Loucy (cell line): ENCODE data around the gene CNDP1.

Experiments used
- EZH2phosphoT487 ChIP-seq: fragments of 200-600 bp; IDR thresholded peaks from 2 replicates; pipeline ENCODE4 v1.6.1; 2018; ENCODE audit warnings: antibody characterized with exemption, mild to moderate bottlenecking, moderate library complexity, borderline replicate concordance
- TF ChIP-seq, protein P1 (sequence below): fragments of 200-600 bp; sonication (generic); conservative IDR thresholded peaks from 2 replicates; pipeline ENCODE4 v1.5.1; 2014; ENCODE audit warnings: mild to moderate bottlenecking, antibody characterized with exemption, low read length

DNA sequence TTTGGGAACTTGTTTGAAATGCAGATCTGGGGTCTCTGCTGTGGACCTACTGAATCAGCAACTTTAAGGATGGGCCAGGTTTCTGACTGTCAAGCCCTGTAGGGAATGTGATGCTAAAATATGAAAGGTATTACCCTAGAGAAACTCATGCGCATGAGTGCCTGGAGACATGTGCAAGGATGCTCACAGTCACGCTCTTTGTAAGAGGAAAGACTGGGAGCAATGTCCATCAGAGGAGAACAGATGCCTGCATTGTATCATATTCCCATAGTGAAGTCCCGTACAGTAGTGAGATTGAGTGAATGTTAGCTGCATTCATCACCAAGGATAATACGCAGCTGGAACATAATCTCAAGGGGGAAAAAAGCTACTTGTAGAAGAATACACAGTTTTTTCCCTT lies 77.5 kb downstream of the CNDP1 start:
- TF ChIP-seq, protein P1, sequence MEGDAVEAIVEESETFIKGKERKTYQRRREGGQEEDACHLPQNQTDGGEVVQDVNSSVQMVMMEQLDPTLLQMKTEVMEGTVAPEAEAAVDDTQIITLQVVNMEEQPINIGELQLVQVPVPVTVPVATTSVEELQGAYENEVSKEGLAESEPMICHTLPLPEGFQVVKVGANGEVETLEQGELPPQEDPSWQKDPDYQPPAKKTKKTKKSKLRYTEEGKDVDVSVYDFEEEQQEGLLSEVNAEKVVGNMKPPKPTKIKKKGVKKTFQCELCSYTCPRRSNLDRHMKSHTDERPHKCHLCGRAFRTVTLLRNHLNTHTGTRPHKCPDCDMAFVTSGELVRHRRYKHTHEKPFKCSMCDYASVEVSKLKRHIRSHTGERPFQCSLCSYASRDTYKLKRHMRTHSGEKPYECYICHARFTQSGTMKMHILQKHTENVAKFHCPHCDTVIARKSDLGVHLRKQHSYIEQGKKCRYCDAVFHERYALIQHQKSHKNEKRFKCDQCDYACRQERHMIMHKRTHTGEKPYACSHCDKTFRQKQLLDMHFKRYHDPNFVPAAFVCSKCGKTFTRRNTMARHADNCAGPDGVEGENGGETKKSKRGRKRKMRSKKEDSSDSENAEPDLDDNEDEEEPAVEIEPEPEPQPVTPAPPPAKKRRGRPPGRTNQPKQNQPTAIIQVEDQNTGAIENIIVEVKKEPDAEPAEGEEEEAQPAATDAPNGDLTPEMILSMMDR = no peak
- TF ChIP-seq EZH2phosphoT487 = no peak
